SU-DHL-6 (cell line): ENCODE results near the gene CYB5R4.

Experiments
- H2AFZ ChIP-seq: fragments of 200-600 bp; sonication (generic); 2 replicates; pipeline ENCODE4 v1.6.1; 2014; ENCODE audit warnings: low read depth, mild to moderate bottlenecking, moderate library complexity, mixed read lengths, antibody characterized with exemption, low read length; ENCODE audit not compliant: severe bottlenecking
- H3F3A ChIP-seq: fragments of 200-600 bp; shearing (Covaris generic); 2 replicates; pipeline ENCODE4 v1.6.0; 2016; ENCODE audit warnings: antibody characterized with exemption, mild to moderate bottlenecking; ENCODE audit not compliant: insufficient read depth
- H3K27ac ChIP-seq: fragments of 200-600 bp; sonication (generic); 2 replicates; pipeline ENCODE4 v1.5.1; 2016; ENCODE audit warnings: low read depth, mild to moderate bottlenecking, low read length, moderate library complexity, mixed read lengths
- H3K27me3 ChIP-seq: fragments of 200-600 bp; sonication (generic), shearing (Covaris generic); 2 replicates; pipeline ENCODE4 v1.6.0; 2014; ENCODE audit warnings: mild to moderate bottlenecking, low read length
- H3K36me3 ChIP-seq: fragments of 200-600 bp; sonication (generic); 2 replicates; pipeline ENCODE4 v1.6.1; 2014; ENCODE audit warnings: mild to moderate bottlenecking, low read length, mixed read lengths
- H3K4me2 ChIP-seq: fragments of 300-600, 200-600 bp; shearing (Covaris generic), sonication (generic); 2 replicates; pipeline ENCODE4 v1.6.0; 2014; ENCODE audit warnings: low read length, low read depth, mild to moderate bottlenecking; ENCODE audit not compliant: poor library complexity, severe bottlenecking
- H3K4me3 ChIP-seq: fragments of 200-600 bp; sonication (generic); 2 replicates; pipeline ENCODE4 v1.5.1; 2014; ENCODE audit warnings: antibody characterized with exemption, low read length, mild to moderate bottlenecking, mixed read lengths; ENCODE audit not compliant: insufficient read depth, poor library complexity, severe bottlenecking
- H3K79me2 ChIP-seq: fragments of 200-600 bp; sonication (generic); 2 replicates; pipeline ENCODE4 v1.6.1; 2014; ENCODE audit warnings: mild to moderate bottlenecking, low read length, moderate library complexity; ENCODE audit not compliant: insufficient read depth
- H3K9ac ChIP-seq: fragments of 200-600 bp; sonication (generic); 2 replicates; pipeline ENCODE4 v1.7.0; 2014; ENCODE audit warnings: mild to moderate bottlenecking, low read length
- H3K9me2 ChIP-seq: fragments of 200-600 bp; sonication (generic); replicated peaks from 2 replicates; pipeline ENCODE4 v1.6.1; 2014; ENCODE audit warnings: low read length; ENCODE audit not compliant: insufficient read depth
- H3K9me3 ChIP-seq: fragments of 200-600 bp; sonication (generic); 2 replicates; pipeline ENCODE4 v1.6.1; 2014; ENCODE audit warnings: low read length, mixed read lengths; ENCODE audit not compliant: insufficient read depth
- H4K20me1 ChIP-seq: fragments of 200-600 bp; sonication (generic); 2 replicates; pipeline ENCODE4 v1.6.1; 2014; ENCODE audit warnings: low read depth, mild to moderate bottlenecking, antibody characterized with exemption, low read length, moderate library complexity, mixed read lengths
- CTCF ChIP-seq: fragments of 200-600 bp; sonication (generic); IDR thresholded peaks from one replicate; pipeline ENCODE4 v1.5.1; 2017; ENCODE audit warnings: antibody characterized with exemption, mild to moderate bottlenecking, low read length, moderate library complexity; ENCODE audit not compliant: insufficient read depth, poor library complexity, severe bottlenecking
- EZH2phosphoT487 ChIP-seq: fragments of 200-600 bp; sonication (generic), shearing (Covaris generic); conservative IDR thresholded peaks from 2 replicates; pipeline ENCODE4 v1.6.1; 2018; ENCODE audit warnings: mild to moderate bottlenecking, antibody characterized with exemption, low read length, moderate library complexity, mixed read lengths

CYB5R4 gene

GRCh38 chr6:83870649-83871048 lies 11.2 kb downstream of the CYB5R4 start:
- H3K4me2 ChIP-seq: no peak overlapping the region
- H3K36me3 ChIP-seq: peaks cover 53% of the 10 kb centered on the region
- no peaks in the 10 kb centered on the region for H4K20me1 ChIP-seq
- peaks cover 36% of the 10 kb centered on the region; the same call in 1 of the 2 replicates for H3K9me3 ChIP-seq
- TF ChIP-seq CTCF: no peak
- no peak for TF ChIP-seq EZH2phosphoT487
- H3K9ac ChIP-seq: no peak overlapping the region
- H3K27me3 ChIP-seq: no peaks in the 10 kb centered on the region
- no peak overlapping the region for H3K27ac ChIP-seq
- no peak overlapping the region for H3K4me3 ChIP-seq
- peaks cover 84% of the 10 kb centered on the region for H3K79me2 ChIP-seq
- H3F3A ChIP-seq: no peaks in the 10 kb centered on the region
- no peak overlapping the region for H2AFZ ChIP-seq
- H3K9me2 ChIP-seq: no peaks in the 10 kb centered on the region

GRCh38 chr6:83872386-83873118 lies 13.1 kb downstream of the CYB5R4 start:
- Histone ChIP-seq H2AFZ (no peak overlapping the region), H3F3A (no peaks in the 10 kb centered on the region), H3K4me3 (no peak overlapping the region), H3K79me2 (peaks cover 89% of the 10 kb centered on the region), H4K20me1 (0 out of 2 replicates have a peak, but pooled peaks cover 3% of the 10 kb centered on the region), H3K4me2 (no peak overlapping the region), H3K36me3 (peaks cover 34% of the 10 kb centered on the region), H3K9me2 (no peaks in the 10 kb centered on the region), H3K9me3 (peaks cover 17% of the 10 kb centered on the region; the same call in 1 of the 2 replicates), H3K27me3 (no peaks in the 10 kb centered on the region), H3K9ac (no peak overlapping the region), H3K27ac (no peak overlapping the region)
- TF ChIP-seq CTCF (no peak), EZH2phosphoT487 (no peak)

- TF ChIP-seq CTCF: no peak
- no peak for TF ChIP-seq EZH2phosphoT487
- H3K79me2 ChIP-seq: peaks cover 88% of the 10 kb centered on the region
- H3K4me3 ChIP-seq: no peak overlapping the region
- H2AFZ ChIP-seq: no peak overlapping the region
- H3K27me3 ChIP-seq: no peaks in the 10 kb centered on the region
- H3K9ac ChIP-seq: no peak overlapping the region
- no peaks in the 10 kb centered on the region for H3K9me2 ChIP-seq
- H3F3A ChIP-seq: no peaks in the 10 kb centered on the region
- no peak overlapping the region for H3K4me2 ChIP-seq
- peaks cover 20% of the 10 kb centered on the region for H3K36me3 ChIP-seq
- peaks cover 4% of the 10 kb centered on the region; the same call in 1 of the 2 replicates for H3K9me3 ChIP-seq
- H4K20me1 ChIP-seq: 0 out of 2 replicates have a peak, but pooled peaks cover 3% of the 10 kb centered on the region
- H3K27ac ChIP-seq: no peak overlapping the region
Observed at GRCh38 chr6:83873869-83874268, 14.4 kb downstream of the CYB5R4 start.
